Dedifferentiated amniotic fluid mesenchymal stem cell (primary cell): ENCODE measurements around the gene GARNL3.
A peak's percentile ranks its signal among the peaks of the same experiment; 100 is the strongest.

Source experiments
- DNase-seq: peaks from one replicate; pipeline ENCODE4 v3.0.0-alpha.2; 2016; ENCODE audit errors: extremely low spot score

GARNL3 gene

GRCh38 chr9:127264462-127265219, at the start of gene GARNL3:
Gene GARNL3 (plus strand): TSS chr9:127264774. CDS start chr9:127264878, 104 bp downstream.
- no peak for DNase-seq

- DNase-seq: no peak
Measured at GRCh38 chr9:127215268-127216209, 49.0 kb upstream of the GARNL3 start.

- DNase-seq: no peak
Measured at GRCh38 chr9:127216210-127216887, 48.2 kb upstream of the GARNL3 start.

- DNase-seq: no peak
Measured at GRCh38 chr9:127216888-127217217, 47.7 kb upstream of the GARNL3 start.

- no peak for DNase-seq
Measured at GRCh38 chr9:127218818-127219217, 45.8 kb upstream of the GARNL3 start.

- no peak for DNase-seq
Measured at GRCh38 chr9:127219520-127219919, 45.1 kb upstream of the GARNL3 start.

GRCh38 chr9:127221695-127222094, 42.9 kb upstream of the GARNL3 start:
- no peak for DNase-seq

GRCh38 chr9:127222388-127223095, 42.0 kb upstream of the GARNL3 start:
- no peak for DNase-seq

GRCh38 chr9:127223266-127223665, 41.3 kb upstream of the GARNL3 start:
- no peak for DNase-seq

GRCh38 chr9:127223810-127224177, 40.8 kb upstream of the GARNL3 start:
- DNase-seq: no peak

- peak; percentile 49 for DNase-seq
Measured at GRCh38 chr9:127224178-127224882, 40.2 kb upstream of the GARNL3 start.

- DNase-seq: peak; percentile 90
Measured at GRCh38 chr9:127224883-127225739, 39.5 kb upstream of the GARNL3 start.

GRCh38 chr9:127225801-127226625, 38.6 kb upstream of the GARNL3 start:
- DNase-seq: no peak

GRCh38 chr9:127229691-127230417, 34.7 kb upstream of the GARNL3 start:
- DNase-seq: no peak

- DNase-seq: no peak
Measured at GRCh38 chr9:127231666-127232065, 32.9 kb upstream of the GARNL3 start.

GRCh38 chr9:127232833-127233549, 31.6 kb upstream of the GARNL3 start:
- no peak for DNase-seq

GRCh38 chr9:127233550-127233949, 31.0 kb upstream of the GARNL3 start:
- no peak for DNase-seq

- no peak for DNase-seq
Measured at GRCh38 chr9:127233989-127234388, 30.6 kb upstream of the GARNL3 start.
